Gastrocnemius medialis (tissue), 4 donors: Measurements from ENCODE around the gene ILRUN. TPM values are rescaled to one million over a fixed set of nuclear protein-coding genes. Genes with fewer than 3 reads are reported as not detected.
"Not testable (repeated sequence)": the region's sequence is repeated elsewhere in the genome, so short reads cannot be mapped to it uniquely, and the experiment has no call there.

ENCODE experiments used
- ATAC-seq, 2 donors: fragments of 150-250 bp; one replicate each; pipeline ENCODE4 v1.9.1; 2016
- DNase-seq, 2 donors: peaks; one replicate each; pipeline ENCODE4 v3.0.0-alpha.2; 2019
- H3K27ac ChIP-seq, 4 donors: fragments of 200-600 bp; sonication (generic); 1 replicate in 1 of 4; 2 replicates in 3 of 4; pipeline ENCODE4 v1.5.1; 2016 to 2018; ENCODE audit warnings: mild to moderate bottlenecking in 2 of 4, moderate library complexity in 1 of 4
- H3K27me3 ChIP-seq, 3 donors: fragments of 200-600 bp; sonication (generic) in 2 of 3; 1 replicate in 1 of 3; 2 replicates in 2 of 3; pipeline versions ENCODE4 v1.5.1 to v1.6.0; 2016 to 2019; ENCODE audit warnings: mild to moderate bottlenecking in 1 of 3, moderate library complexity in 1 of 3
- H3K36me3 ChIP-seq, 2 donors: fragments of 200-600 bp; sonication (generic) in 1 of 2; one replicate each; pipeline ENCODE4 v1.5.1; 2017 to 2018
- H3K4me1 ChIP-seq, 2 donors: fragments of 200-600 bp; sonication (generic) in 1 of 2; one replicate each; pipeline ENCODE4 v1.5.1; 2016 to 2017; ENCODE audit warnings: mild to moderate bottlenecking in 2 of 2
- H3K4me3 ChIP-seq, 4 donors: fragments of 200-600 bp; sonication (generic) in 3 of 4; 1 replicate in 1 of 4; 2 replicates in 3 of 4; pipeline ENCODE4 v1.5.1; 2016 to 2019; ENCODE audit warnings: mild to moderate bottlenecking in 2 of 4
- H3K9me3 ChIP-seq, 3 donors: fragments of 200-600 bp; sonication (generic) in 2 of 3; 1 replicate in 1 of 3; 2 replicates in 2 of 3; pipeline ENCODE4 v1.5.1; 2016 to 2019
- POLR2A ChIP-seq, 2 donors: fragments of 450-650 bp; IDR thresholded peaks; one replicate each; pipeline ENCODE4 v1.6.1; 2017; ENCODE audit warnings: antibody characterized with exemption in 2 of 2, mild to moderate bottlenecking in 2 of 2, moderate library complexity in 2 of 2
- in situ Hi-C, 4 donors: fragments of 200-750 bp; cut with MboI; loops; one replicate each; pipeline versions ENCODE4 v1.15.0 to v1.8.0; 2017; ENCODE audit warnings: low sequenced_read_pairs in 4 of 4
- intact Hi-C: fragments of 100-400 bp; cut with DNase I; formaldehyde crosslinking; loops from one replicate; pipeline ENCODE4 v1.15.1; 2023; ENCODE audit warnings: low total_unique reads
- total RNA-seq, 4 donors: library from RNA; depleted of rRNA; stranded (reverse); fragments of >200 nt; gene quantifications; one replicate each; pipeline versions ENCODE4 v1.1.0 to v1.2.3, GENCODE V29; 2016
- TF ChIP-seq, protein P1 (sequence below), 5 experiments: fragments of 450-650 bp in 3 of 5; fragments of 200-600 bp in 2 of 5; sonication (generic) in 2 of 5; IDR thresholded peaks in 4 of 5; conservative IDR thresholded peaks in 1 of 5; 1 replicate in 4 of 5; 2 replicates in 1 of 5; pipeline ENCODE4 v1.5.1; 2016 to 2019; ENCODE audit warnings: antibody characterized with exemption in 5 of 5, mild to moderate bottlenecking in 3 of 5, moderate library complexity in 3 of 5

ILRUN gene
- total RNA-seq, 4 donors from 2014 or later: 136 to 252 (median 169) TPM

GRCh38 chr6:34663831-34664255 lies 32.7 kb downstream of the ILRUN start:
- no peaks in the 10 kb centered on the region for H3K9me3 ChIP-seq
- DNase-seq (no peak), ATAC-seq (peak in 1 of 2 donors; percentile 27)
- H3K27me3 ChIP-seq: no peaks in the 10 kb centered on the region
- in situ Hi-C loops (no loop called here), intact Hi-C loops (no loop called here)
- peaks cover 38 to 54% of the 10 kb centered on the region in 2 donors for H3K4me1 ChIP-seq
- no peaks in the 10 kb centered on the region for H3K36me3 ChIP-seq
- H3K27ac ChIP-seq: peak overlapping the region; percentile 55 to 61 (median 60)
- TF ChIP-seq, protein P1, sequence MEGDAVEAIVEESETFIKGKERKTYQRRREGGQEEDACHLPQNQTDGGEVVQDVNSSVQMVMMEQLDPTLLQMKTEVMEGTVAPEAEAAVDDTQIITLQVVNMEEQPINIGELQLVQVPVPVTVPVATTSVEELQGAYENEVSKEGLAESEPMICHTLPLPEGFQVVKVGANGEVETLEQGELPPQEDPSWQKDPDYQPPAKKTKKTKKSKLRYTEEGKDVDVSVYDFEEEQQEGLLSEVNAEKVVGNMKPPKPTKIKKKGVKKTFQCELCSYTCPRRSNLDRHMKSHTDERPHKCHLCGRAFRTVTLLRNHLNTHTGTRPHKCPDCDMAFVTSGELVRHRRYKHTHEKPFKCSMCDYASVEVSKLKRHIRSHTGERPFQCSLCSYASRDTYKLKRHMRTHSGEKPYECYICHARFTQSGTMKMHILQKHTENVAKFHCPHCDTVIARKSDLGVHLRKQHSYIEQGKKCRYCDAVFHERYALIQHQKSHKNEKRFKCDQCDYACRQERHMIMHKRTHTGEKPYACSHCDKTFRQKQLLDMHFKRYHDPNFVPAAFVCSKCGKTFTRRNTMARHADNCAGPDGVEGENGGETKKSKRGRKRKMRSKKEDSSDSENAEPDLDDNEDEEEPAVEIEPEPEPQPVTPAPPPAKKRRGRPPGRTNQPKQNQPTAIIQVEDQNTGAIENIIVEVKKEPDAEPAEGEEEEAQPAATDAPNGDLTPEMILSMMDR (IDR thresholded peaks at IDR 0.05 in 4 of 5, conservative IDR thresholded peaks at IDR 0.05 in 1 of 5): no peak
- TF ChIP-seq POLR2A (IDR thresholded peaks at IDR 0.05): no peak
- no peak overlapping the region for H3K4me3 ChIP-seq

DNA sequence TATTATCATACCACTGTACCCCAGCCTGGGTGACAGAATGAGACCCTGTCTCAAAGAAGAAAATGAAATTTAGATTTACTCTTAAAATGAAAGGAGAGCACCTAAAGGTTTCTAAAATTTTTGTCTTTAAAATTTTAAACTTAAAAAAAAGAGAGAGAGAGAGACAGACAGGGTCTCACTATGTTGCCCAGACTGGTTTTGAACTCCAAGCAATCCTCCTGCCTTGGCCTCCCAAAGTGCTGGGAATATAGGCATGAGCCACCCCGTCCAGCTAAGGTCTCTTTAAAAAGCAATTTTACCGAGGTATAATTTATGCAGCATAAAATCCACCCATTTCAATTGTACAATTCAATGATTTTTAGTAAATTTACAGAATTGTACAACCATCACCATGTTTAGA lies 33.2 kb downstream of the ILRUN start:
- H3K27ac ChIP-seq: peak overlapping the region; percentile 55 to 61 (median 60)
- H3K9me3 ChIP-seq: no peaks in the 10 kb centered on the region
- TF ChIP-seq, protein P1 (IDR thresholded peaks at IDR 0.05 in 4 of 5, conservative IDR thresholded peaks at IDR 0.05 in 1 of 5): no peak
- TF ChIP-seq POLR2A (IDR thresholded peaks at IDR 0.05): no peak
- in situ Hi-C loops (no loop called here), intact Hi-C loops (no loop called here)
- ATAC-seq (no peak), DNase-seq (no peak)
- no peaks in the 10 kb centered on the region for H3K27me3 ChIP-seq
- no peak overlapping the region for H3K4me3 ChIP-seq
- H3K4me1 ChIP-seq: peaks cover 43 to 59% of the 10 kb centered on the region in 2 donors
- no peaks in the 10 kb centered on the region for H3K36me3 ChIP-seq

DNA sequence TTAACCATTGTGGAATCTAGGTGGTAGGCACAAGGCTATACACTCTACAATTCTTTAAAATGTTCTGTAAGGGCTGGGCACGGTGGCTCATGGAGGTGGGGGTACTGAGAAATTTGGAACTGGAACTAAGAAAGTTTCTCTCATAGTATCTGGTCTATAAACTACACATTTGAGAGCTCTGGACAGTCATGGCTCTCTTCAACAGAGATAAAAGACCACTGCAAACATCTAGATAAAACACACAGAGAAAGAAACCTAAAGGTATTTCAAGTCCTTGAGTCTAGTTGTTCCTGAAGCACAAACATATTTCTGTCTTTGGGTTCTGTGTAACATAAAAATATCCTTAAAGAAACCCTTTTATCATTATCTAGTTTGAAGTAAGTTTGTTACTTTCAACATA lies 35.2 kb downstream of the ILRUN start:
- in situ Hi-C loops: no loop called here
- ATAC-seq (no peak), DNase-seq (no peak)
- Histone ChIP-seq H3K36me3 (no peaks in the 10 kb centered on the region), H3K27ac (peak overlapping the region in 1 of 4 donors; percentile 12), H3K27me3 (no peaks in the 10 kb centered on the region), H3K4me3 (no peak overlapping the region), H3K9me3 (no peaks in the 10 kb centered on the region), H3K4me1 (peaks cover 45 to 60% of the 10 kb centered on the region in 2 donors)
- intact Hi-C loops: no loop called here
- no peak for TF ChIP-seq POLR2A (IDR thresholded peaks at IDR 0.05)
- TF ChIP-seq, protein P1 (IDR thresholded peaks at IDR 0.05 in 4 of 5, conservative IDR thresholded peaks at IDR 0.05 in 1 of 5): no peak

DNA sequence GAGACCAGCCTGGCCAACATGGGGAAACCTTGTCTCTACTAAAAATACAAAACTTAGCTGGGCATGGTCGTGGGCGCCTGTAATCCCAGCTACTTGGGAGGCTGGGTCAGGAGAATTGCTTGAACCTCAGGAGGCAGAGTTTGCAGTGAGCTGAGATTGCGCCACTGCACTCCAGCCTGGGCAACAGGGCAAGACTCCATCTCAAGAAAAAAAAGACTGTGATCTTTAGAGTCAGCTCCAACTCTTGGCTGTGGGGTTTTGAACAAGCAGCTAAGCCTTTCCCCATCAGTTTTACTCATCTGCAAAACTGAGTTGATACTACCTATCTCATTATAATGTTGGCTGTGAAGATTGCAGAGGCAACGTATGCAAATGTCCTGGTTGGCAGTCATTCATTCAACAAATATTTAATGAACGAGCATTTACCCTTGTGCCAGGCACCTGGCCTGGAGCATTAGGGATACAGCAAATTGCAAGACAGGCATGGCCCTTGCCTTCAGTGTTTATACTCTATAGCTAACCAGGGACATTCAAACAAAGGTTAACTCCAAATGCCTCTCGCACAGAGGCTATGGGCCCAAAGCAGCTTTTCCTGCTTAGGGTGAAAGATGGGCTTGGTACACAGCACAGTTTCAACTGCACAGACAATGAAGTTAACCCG lies 37.8 kb downstream of the ILRUN start:
- ATAC-seq: no peak
- DNase-seq: peak in 1 of 2 donors; percentile 34
- TF ChIP-seq, protein P1 (IDR thresholded peaks at IDR 0.05 in 4 of 5, conservative IDR thresholded peaks at IDR 0.05 in 1 of 5): no peak
- TF ChIP-seq POLR2A (IDR thresholded peaks at IDR 0.05): no peak
- Histone ChIP-seq H3K4me3 (no peak overlapping the region), H3K27ac (peak overlapping the region; percentile 92 to 97 (median 94)), H3K4me1 (peaks cover 54 to 57% of the 10 kb centered on the region in 2 donors), H3K36me3 (no peaks in the 10 kb centered on the region), H3K9me3 (no peaks in the 10 kb centered on the region), H3K27me3 (no peaks in the 10 kb centered on the region)
- intact Hi-C loops (loop anchor here (5.0 kb wide), 1 partner anchor 411 kb away; the partner anchor contains the start of gene SMIM29), in situ Hi-C loops (no loop called here)

GRCh38 chr6:34657979-34658480 lies 38.5 kb downstream of the ILRUN start:
- Histone ChIP-seq H3K27ac (peak overlapping the region; percentile 92 to 97 (median 94)), H3K4me1 (peaks cover 50 to 55% of the 10 kb centered on the region in 2 donors), H3K4me3 (peak overlapping the region; percentile 51 to 60 (median 58))
- ATAC-seq (peak; percentile 13 to 26), DNase-seq (peak in 1 of 2 donors; percentile 37)
- intact Hi-C loops: loop anchor here (1.0 to 5.0 kb wide), 3 partner anchors 37 to 411 kb away; partner anchors contain the start of genes SMIM29 and SNRPC
- H3K27me3 ChIP-seq, H3K36me3 ChIP-seq, in situ Hi-C loops, H3K9me3 ChIP-seq: not testable (repeated sequence)
